Jurkat, Clone E6-1 (cell line): ENCODE results near the gene TBKBP1.
A peak's percentile ranks its signal among the peaks of the same experiment; 100 is the strongest.

Experiments used
- DNase-seq: peaks from one replicate; pipeline ENCODE4 v3.0.0-alpha.2; 2011; ENCODE audit warnings: low read depth, low spot score
- H3K4me3 ChIP-seq: 2 replicates; pipeline ENCODE4 v1.5.1; 2011; ENCODE audit warnings: mild to moderate bottlenecking, low read length, control low read depth, moderate library complexity

TBKBP1 gene

GRCh38 chr17:47709594-47709993, 15.6 kb downstream of the TBKBP1 start:
- no peak overlapping the region for H3K4me3 ChIP-seq
- no peak for DNase-seq

- no peak overlapping the region for H3K4me3 ChIP-seq
- DNase-seq = no peak
Observed at GRCh38 chr17:47711366-47712099, 17.6 kb downstream of the TBKBP1 start.

GRCh38 chr17:47712330-47713023, 18.5 kb downstream of the TBKBP1 start:
- no peak overlapping the region for H3K4me3 ChIP-seq
- no peak for DNase-seq

- DNase-seq = no peak
Observed at GRCh38 chr17:47713980-47714700, 20.2 kb downstream of the TBKBP1 start.

GRCh38 chr17:47714773-47715396, 20.9 kb downstream of the TBKBP1 start:
- H3K4me3 ChIP-seq = no peak overlapping the region
- DNase-seq = no peak

More at GRCh38 chr17:47713980-47714700, 20.2 kb downstream of the TBKBP1 start:
- no peak overlapping the region for H3K4me3 ChIP-seq

- DNase-seq = no peak
- H3K4me3 ChIP-seq = no peak overlapping the region
Observed at GRCh38 chr17:47715669-47716325, 21.8 kb downstream of the TBKBP1 start.

GRCh38 chr17:47716375-47716774, 22.4 kb downstream of the TBKBP1 start:
- DNase-seq = no peak

GRCh38 chr17:47717261-47717697, 23.3 kb downstream of the TBKBP1 start:
- no peak overlapping the region for H3K4me3 ChIP-seq
- DNase-seq = no peak

More at GRCh38 chr17:47716375-47716774, 22.4 kb downstream of the TBKBP1 start:
- no peak overlapping the region for H3K4me3 ChIP-seq

GRCh38 chr17:47717979-47718621, 24.1 kb downstream of the TBKBP1 start:
- H3K4me3 ChIP-seq = no peak overlapping the region
- DNase-seq = no peak

- H3K4me3 ChIP-seq = no peak overlapping the region
- no peak for DNase-seq
Observed at GRCh38 chr17:47718634-47719405, 24.9 kb downstream of the TBKBP1 start.

- no peak for DNase-seq
- no peak overlapping the region for H3K4me3 ChIP-seq
Observed at GRCh38 chr17:47719411-47720152, 25.6 kb downstream of the TBKBP1 start.

- H3K4me3 ChIP-seq = no peak overlapping the region
- DNase-seq = no peak
Observed at GRCh38 chr17:47720196-47720595, 26.2 kb downstream of the TBKBP1 start.

GRCh38 chr17:47720754-47721533, 27.0 kb downstream of the TBKBP1 start:
- DNase-seq = no peak
- H3K4me3 ChIP-seq = peak overlapping the region; percentile 16; the same call in 1 of the 2 replicates

GRCh38 chr17:47721725-47722124, 27.8 kb downstream of the TBKBP1 start:
- no peak for DNase-seq
- H3K4me3 ChIP-seq = no peak overlapping the region

- DNase-seq = no peak
Observed at GRCh38 chr17:47724705-47725104, 30.7 kb downstream of the TBKBP1 start.

GRCh38 chr17:47725446-47726111, 31.6 kb downstream of the TBKBP1 start:
- no peak for DNase-seq
- H3K4me3 ChIP-seq = no peak overlapping the region

More at GRCh38 chr17:47724705-47725104, 30.7 kb downstream of the TBKBP1 start:
- H3K4me3 ChIP-seq = no peak overlapping the region
